AML-193 (cell line): Measurements from ENCODE around the gene SLC51B.
"Not testable (repeated sequence)": the region's sequence is repeated elsewhere in the genome, so short reads cannot be mapped to it uniquely, and the experiment has no call there.

ENCODE experiments used
- DNase-seq, 2 experiments: peaks; one replicate each; lab custom pipeline; 2025; lab: John Stamatoyannopoulos, UW

SLC51B gene

DNA sequence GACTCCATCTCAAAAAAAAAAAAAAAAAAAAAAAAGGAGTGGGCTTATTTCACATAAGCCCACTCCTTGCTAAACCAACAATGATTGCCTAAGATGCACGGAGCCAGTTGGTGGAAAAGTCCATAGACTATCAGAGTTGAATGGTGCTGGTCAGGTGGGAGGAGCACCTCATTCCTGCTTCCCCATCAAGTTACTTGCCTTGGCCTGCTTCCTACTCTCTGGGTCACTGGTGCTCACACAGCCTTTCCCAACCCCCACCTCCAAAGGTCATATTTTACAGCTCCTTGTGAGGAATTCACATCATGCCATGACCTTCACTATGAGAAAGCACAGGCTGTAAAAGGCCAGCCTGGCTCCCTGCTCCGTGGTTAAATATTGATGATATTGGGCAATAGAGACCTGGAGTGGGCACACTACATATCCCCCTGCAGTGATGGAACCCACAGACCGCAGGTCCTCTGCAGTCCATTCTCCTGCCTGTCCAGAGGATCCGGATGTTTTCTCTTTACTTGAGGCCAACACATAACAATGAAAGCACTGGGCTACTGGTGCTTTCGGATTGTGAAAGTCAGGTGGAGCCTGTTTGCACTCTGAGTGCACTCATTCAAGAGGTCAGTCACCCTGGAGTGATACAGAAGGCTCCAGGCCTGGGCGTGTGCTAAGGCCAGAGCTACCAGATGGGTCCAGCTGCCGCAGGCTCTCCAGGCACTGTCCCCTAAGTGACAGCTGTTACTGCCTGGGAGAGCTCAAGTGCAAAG lies at the start of gene SLC51B:
SLC51B (plus strand) TSS at position 664 of the 758 bp plus-strand sequence. CDS start 4,618 bp downstream, outside the sequence.
- DNase-seq, result no peak

DNA sequence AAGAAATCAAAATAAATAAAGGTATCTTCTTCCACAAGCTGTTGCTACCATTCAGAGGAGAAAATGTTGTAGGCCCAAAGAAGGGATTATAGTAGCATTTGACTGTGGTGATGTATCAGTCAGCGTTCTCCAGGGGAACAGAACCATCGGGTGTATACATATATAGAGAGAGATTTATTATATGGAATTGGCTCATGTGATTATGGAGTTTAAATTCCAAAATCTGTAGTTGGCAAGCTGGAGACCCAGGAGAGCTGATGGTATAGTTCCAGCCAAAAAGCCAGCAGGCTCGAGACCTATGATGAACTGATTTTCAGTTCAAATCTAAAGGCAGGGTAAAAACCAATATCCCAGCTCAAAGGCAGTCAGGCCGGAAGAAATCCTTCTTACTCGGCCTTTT lies 48.1 kb upstream of the SLC51B start:
- no peak for DNase-seq

DNA sequence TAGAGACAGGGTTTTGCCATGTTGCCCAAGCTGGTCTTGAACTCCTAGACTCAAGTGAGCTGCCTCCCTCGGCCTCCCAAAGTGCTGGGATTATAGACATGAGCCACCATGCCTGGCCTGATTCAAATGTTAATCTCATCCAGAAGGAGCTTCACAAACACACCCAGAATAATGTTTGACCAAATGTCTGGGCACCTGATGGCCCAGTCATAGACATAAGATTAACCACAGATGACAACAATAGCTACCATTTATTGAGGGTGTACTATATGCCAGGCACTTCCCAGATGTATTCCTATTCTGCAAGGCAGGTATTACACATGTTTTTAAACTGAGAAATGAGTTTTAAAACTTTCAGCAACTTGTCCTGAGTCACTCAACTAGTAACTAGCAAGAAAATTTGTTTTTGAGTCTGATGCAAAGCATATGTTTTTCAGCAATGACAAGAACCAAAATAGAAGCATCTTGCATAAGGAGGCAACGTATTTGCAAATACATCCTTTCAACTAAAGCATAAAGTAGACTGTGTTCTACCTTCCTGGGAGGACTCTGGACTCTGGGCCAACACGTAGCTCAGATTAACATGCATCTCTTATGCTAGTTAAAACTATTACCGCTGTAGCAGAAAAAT lies 47.3 kb upstream of the SLC51B start:
- DNase-seq, result no peak

DNA sequence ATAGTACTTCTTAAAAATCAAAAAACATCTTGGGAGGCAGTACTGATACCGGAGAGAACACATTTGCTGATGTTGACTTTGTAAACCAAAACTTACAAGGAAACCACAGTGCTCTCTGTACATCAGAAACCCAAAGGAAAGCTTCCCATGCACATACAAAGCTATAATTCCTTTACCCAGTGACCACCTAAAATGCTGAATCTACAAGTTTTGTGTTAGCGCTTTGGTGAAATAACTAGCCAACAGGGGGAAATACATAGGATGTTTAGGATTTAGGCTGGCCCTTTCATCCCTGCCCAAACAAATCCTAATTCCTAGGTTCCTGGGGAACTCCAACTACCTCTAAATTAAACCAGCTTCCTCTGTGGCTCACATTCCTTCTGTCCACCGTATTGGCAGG lies 40.2 kb upstream of the SLC51B start:
- DNase-seq, result no peak

DNA sequence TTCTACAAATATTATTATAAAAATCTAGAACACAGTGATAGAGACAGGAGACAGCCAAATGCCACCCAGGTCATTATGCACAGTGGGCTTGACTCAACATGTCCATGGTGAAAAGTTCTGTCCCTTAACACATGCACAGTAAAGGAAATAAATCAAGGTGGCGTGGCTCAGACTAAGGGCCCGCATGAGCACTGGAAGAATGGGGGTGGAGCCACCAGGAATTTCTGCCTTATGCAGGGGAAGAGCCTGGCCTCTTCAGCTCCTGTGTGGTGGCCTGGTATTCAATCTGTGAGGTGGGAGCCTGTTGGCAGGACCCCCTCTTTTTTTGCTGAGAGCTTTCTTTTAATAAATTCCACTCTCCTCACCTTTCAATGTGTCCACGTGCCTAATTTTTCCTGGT lies 38.3 kb upstream of the SLC51B start:
- no peak for DNase-seq

DNA sequence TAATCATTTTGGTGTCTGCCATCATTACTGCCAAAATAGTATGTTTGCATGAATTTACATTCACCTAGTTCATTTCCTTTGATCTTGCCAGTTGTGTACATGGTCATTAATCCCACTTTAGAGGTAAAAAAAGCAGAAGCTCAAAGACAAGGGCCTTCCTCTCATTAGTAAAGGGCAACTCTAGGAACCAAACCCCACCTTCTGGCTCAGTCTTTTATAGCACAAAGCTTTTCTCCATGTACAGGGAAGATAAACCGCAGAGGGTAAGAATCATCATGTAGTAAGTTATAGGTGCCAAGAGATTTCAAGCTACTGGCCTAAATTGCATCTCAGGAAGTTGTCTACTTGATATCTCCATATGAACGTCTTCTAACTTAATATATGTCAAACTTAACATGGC lies 36.2 kb upstream of the SLC51B start:
- peak; percentile 36 to 55 for DNase-seq

DNA sequence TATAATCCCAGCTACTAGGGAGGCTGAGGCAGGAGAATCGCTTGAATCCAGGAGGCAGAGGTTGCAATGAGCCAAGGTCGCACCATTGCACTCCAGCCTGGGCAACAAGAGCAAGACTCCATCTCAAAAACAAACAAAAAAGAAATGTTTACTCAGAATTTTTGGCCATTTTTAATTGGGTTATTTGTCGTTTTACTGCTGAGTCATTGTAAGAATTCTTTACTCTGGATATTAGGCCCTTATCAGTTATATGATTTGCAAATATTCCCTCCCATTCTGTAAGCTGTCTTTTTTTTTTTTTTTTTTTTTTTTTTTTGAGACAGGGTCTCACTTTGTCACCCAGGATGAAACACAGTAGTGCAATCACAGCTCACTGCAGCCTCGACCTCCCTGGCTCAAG lies 34.0 kb upstream of the SLC51B start:
- not testable (repeated sequence) for DNase-seq

DNA sequence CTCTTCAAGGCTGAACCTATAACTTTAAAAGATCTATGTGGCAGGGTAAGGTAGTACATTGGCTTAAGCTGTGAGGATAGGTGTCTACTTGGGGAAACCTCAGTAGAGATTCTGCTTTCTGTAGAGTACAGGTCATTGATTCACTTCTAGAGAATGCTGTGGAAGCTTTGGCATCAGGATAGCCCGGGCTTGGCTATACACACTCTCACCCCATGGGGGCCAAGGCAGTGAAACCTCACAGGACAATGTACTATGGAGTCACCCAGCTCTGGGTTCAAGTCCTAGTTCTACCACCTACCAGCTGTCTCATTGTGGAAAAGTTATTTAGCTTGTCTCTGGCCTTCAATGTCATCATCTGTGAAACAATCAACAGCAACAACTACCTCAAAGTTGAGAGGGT lies 24.8 kb upstream of the SLC51B start:
- DNase-seq, result no peak

DNA sequence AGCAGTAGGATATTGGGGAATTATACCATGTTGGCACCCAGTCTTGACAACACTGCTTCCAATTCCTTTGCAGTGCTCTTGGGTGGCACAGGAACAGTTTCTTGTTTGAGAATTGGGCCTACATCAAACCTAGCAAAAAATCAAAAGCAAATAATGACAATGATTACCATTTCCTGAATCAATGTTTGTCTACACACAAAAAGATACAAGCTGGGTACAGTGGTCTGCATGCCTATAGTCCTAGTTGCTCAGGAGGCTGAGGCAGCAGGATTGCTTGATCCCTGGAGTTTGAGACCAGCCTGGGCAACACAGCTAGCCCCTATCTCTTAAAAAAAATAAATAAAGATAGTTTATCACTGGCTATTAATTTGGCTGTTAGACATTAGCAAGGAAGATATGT lies 23.7 kb upstream of the SLC51B start:
- DNase-seq, result no peak

DNA sequence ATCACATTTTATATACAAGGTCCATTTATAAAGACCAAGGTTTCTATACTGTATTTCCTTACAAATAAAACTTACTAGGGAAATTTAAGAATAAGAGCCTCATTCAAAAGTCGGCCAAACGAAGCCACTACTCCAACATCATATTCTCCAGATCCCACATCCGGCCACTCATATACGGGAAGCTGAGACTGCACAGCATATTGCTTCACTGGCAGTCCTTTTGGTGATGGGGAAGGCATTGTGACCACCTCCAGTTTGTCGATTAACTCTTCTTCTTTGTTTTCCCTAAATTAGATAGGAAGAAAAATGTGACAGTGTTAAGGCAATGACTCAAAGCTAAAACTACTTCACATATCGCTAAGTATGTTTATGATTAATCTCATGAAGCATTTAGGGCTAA lies 18.4 kb upstream of the SLC51B start:
- DNase-seq, result no peak

DNA sequence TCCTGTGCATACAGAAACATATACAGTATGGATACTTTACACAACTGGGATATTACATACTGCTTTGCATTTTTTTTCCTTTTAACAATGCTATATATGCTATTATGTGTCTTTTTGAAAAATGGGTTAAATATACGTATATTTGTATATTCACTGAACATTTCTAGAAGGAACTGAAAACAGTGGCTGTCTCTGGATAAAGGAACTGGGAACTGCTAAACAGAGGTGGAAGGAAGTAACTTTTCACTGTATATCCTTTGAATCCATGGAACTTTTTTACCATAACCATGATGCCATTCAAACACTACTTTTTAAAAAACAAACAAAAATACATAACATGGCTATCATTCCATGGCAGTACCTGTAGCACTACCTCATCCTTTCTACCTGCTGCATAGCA lies 17.6 kb upstream of the SLC51B start:
- DNase-seq, result no peak

DNA sequence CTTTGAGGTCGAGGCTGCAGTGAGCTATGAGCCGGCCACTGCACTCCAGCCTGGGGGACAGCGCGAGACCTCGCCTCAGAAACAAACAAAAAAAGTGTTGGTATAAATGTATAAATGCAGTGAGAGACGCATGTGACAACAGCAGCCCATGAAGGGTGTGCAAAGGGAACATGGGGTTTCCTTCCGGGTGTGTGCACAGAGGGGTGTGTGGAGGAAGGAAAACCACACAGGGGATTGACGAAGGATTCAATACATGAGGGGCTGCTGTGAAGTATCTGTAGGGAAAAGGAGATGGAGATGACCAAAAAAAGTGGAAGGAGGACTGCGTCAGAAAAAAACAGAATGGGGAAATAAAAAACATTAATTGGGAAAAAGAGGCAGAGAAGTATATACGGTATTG lies 16.8 kb upstream of the SLC51B start:
- no peak for DNase-seq

DNA sequence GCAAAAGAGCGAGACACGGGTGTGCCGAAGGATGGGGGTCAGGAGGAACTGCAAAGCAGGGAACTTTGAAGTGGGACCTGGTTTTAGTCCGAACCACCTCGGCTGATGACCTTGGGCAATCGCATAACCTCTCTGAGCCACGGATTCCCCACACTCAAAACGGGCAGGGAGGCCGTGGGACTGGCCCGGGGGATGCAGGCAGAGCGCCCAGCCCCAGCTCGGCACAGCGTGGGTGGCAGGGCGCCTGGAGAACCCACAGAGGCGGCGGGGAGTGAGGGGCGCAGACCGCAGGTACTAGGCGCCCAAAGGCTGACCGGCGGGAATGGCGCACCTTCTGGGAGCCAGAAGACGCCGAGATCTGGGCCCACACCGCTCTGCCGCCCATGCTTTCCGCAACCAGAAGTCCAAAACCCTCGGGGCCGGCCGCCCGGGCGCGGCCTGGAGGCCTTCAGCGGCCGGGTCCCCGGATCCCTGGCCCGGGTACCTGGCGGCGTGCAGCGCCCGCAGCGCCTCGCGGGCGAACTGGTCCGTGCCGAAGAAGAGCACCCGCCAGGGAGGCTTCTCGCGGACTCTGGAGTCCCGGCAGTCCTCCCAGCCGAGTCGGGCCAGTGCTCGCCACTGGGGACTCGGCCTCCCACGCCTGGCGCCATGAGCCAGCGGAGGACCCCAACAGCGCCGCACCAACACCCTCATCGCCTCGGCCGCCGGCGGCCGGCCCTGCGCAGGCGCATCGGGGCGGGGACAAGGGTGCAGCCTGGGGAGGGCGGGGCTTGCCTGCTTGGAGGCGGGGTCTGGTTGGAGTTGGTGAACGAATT lies 16.1 kb upstream of the SLC51B start, which contains the start of gene MTFMT:
MTFMT (minus strand) TSS at position 719 of the 815 bp plus-strand sequence; CDS start at position 693, 26 bp downstream.
- peak; percentile 51 to 53 for DNase-seq

DNA sequence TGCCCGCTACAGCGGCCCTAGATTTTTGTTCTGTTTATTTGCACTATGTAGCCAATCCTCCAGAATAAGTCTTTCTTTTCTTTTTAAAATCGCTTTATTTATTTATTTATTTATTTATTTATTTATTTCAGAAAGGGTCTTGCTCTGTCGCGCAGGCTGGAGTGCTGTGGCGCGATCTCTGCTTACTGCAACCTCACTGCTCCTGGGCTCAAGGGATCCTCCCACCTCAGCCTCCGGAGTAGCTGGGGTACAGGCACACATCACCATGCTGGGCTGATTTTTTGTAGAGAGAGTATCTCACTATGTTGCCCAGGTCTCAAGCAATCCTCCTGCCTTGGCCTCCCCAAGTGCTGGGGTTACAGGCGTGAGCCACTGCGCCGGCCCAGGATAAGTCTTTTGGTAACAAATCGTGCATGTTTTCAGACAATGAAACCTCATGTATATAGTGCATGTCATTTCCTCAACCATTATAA lies 15.4 kb upstream of the SLC51B start:
- no peak for DNase-seq

DNA sequence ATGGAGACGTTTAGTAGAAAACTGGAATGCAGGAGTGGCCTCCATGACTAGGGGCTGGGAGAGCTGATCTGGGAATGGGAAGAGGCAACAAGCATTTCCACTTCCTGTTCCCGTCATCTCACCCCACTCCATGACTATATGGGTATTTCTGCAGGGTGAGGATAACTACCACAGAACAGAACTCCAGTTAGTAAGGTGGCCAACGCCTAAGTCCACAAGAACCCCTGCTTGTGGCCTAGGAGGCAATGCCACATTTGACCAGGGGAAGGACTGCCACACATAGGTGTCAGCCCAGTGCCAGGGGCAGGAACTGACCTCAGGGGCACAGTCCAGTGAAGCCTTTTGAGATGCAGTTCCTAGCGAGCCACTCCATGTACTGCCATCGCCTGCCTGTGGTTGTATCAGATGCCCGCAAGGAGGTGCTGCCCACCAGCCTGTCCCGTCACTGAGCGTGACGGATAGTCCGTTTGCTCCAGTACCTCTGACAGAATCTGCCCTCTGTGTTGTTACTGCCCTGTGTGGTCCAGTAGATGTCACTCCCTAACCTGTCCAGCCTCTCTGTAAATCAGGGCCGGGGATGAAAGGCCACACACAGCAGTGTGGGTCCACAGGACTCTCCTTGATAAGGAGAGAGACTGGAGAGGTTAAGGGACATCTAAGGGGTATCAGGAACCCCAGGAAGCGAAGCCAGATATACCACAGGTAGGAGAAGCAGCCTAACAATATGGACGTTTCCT lies 12.2 kb upstream of the SLC51B start:
- DNase-seq, result peak; percentile 67 to 83

DNA sequence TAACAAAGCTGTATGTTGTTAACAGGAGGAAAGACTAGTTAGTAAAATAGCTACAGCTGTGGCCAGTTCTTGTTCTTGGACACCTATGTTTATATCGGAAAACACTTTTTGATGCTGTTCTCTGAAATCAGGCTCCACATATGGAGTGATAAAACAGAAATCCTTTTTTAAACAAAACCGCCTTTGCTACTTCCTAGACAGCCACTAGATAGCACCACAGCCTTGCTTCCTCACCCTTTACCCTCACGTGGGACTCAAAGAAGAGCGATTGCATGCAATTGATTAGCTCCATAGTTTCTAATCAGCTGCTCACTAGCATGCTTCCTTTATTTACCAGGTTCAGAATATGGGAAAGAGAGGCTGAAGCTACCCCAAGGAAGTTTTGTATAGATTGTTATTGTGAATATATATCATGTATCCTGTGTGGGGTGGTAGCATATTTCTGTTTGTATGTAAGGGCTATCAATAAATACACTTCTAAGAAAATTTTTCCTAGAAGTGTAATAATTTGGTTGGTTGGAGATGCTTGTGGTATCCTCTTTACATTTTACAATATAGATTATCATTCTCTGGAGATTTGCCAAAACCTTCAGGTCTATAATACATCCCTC lies 11.4 kb upstream of the SLC51B start:
- DNase-seq, result peak; percentile 57 to 62

DNA sequence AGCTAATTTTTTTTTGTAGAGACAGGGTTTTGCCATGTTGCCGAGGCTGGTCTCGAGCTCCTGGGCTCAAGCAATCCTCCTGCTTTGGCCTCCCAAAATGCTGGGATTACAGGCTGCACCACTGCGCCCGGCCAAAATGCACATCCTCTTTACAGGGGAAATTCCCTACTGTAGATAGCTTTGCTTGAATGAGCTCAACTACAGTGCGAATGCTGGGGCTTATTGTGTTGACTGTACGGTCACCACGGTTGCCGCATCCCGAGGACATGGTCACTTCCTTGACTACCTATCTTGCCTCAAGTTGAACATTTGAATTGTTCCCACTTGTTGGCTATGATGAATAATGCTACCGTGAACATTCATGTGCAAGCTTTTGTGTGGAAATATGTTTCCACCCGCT lies 10.5 kb upstream of the SLC51B start:
- no peak for DNase-seq

DNA sequence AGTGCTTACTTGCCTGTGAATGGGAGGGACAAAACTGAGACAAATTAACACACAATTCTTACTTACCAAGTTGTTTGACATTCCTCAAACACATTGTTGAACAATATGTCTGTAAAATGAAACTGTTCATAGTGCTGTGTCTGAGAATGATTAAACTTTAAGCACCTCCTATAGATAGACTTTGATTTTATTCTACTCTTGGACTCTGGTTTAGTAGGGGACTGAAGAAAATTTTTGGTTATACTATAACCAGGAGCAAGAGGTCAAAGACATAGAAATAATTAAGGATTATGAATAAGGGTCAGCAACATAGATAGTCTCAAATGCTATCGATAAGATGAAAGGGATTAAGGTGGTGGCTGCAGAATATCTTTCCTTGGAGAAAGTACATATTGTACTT lies 7.9 kb upstream of the SLC51B start:
- DNase-seq, result no peak

DNA sequence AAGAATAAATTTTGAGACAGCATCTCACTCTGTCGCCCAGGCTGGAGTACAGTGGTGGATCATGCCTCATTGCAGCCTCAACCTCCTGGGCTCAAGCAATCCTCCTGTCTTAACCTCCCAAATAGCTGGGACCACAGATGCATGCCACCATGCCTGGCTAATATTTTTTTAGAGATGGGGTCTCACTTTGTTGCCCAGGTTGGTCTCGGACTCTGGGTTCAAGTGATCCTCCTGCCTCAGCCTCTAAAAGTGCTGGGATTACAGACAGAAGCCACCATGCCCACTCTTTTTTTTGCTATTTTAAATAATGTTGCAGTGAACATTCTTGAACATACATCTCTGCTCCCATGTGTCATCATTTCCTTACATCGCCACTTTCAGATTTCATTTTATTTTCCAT lies 6.8 kb upstream of the SLC51B start:
- DNase-seq, result no peak

DNA sequence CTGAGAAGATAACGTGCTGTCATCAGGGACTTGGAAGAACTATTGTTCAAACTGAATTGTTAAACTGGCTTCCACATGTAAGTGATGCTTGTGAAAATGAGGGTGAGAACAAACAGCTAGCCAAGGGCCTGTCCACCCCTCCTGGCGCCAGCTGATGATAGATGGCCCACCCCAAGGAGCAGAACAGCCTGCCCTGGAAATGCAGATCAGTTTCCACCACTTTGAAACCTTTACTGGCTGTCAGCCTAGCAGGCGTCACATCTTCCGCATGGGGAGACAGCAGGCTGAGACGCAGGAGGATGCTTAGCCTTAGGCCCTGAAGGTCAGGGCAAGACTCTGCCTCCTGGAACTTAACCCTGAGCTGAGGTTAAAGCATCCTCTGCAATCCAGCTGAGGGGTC lies 6.4 kb upstream of the SLC51B start:
- no peak for DNase-seq

DNA sequence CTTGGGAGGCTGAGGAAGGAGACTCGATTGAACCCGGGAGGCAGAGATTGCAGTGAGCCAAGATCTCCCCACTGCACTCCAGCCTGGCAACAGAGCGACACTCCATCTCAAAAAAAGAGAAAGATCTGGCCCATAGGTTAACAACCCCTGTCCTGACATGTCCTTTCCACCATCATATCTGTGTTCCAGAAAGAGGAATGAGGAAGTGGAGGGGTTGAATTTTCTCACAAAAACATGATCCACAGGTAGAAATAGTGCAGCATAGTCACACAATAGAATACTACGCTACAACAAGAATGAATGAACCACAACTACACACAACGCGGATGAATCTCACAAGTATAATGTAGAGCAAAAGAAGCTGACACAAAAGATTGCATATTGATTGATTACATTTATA lies 4.7 kb upstream of the SLC51B start:
- no peak for DNase-seq

DNA sequence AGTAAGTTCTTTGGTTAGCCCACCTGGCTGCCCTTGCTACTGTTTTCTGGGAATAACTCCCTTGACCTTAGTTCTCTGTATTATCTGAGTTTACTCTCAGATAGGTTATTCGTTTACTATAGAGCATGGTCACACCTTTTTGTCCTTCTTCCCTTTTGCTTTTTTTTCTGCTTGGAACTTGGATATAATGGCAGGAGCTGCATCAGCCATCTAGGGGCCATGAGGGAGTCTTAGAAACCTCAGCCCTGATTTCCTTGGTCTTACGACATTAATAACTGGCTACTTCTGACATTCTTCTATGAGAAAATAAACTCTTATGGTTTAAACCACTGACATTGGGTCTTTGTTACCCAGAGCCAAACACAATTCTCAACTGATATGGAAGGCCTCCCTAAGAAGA lies 3.4 kb upstream of the SLC51B start:
- no peak for DNase-seq
